ENCODE measurements around the gene DENND5A.

GRCh38 chr11:9251311-9251710, 13.8 kb downstream of the DENND5A start:
- TF ChIP-seq, protein P1, sequence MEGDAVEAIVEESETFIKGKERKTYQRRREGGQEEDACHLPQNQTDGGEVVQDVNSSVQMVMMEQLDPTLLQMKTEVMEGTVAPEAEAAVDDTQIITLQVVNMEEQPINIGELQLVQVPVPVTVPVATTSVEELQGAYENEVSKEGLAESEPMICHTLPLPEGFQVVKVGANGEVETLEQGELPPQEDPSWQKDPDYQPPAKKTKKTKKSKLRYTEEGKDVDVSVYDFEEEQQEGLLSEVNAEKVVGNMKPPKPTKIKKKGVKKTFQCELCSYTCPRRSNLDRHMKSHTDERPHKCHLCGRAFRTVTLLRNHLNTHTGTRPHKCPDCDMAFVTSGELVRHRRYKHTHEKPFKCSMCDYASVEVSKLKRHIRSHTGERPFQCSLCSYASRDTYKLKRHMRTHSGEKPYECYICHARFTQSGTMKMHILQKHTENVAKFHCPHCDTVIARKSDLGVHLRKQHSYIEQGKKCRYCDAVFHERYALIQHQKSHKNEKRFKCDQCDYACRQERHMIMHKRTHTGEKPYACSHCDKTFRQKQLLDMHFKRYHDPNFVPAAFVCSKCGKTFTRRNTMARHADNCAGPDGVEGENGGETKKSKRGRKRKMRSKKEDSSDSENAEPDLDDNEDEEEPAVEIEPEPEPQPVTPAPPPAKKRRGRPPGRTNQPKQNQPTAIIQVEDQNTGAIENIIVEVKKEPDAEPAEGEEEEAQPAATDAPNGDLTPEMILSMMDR (IDR thresholded peaks at IDR 0.05) = no peak
- no peak for TF ChIP-seq POLR2A (IDR thresholded peaks at IDR 0.05)

Measured in Peyer's patch (tissue), 4 donors.